ENCODE data around the gene CLASP1.

DNA sequence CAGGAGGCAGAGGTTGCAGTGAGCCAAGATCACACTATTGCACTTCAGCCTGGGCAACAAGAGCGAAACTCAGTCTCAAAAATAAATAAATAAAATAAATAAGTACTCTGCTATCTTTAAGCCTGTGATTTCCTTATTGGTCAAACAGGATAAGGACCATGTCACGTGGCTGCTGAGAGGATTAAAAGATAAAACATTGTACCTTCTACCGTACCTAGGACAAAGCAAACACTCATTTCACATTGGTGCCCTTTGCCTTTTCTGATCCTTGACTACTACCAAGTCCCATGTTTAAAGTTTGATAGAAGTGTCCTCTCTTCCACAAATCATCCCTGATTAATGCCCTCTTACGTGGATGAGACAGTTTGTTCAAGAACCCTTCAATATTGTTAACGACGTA, 244.0 kb downstream of the CLASP1 start:
- TF ChIP-seq POLR2AphosphoS5 (IDR thresholded peaks at IDR 0.05): no peak
- TF ChIP-seq, protein P1, sequence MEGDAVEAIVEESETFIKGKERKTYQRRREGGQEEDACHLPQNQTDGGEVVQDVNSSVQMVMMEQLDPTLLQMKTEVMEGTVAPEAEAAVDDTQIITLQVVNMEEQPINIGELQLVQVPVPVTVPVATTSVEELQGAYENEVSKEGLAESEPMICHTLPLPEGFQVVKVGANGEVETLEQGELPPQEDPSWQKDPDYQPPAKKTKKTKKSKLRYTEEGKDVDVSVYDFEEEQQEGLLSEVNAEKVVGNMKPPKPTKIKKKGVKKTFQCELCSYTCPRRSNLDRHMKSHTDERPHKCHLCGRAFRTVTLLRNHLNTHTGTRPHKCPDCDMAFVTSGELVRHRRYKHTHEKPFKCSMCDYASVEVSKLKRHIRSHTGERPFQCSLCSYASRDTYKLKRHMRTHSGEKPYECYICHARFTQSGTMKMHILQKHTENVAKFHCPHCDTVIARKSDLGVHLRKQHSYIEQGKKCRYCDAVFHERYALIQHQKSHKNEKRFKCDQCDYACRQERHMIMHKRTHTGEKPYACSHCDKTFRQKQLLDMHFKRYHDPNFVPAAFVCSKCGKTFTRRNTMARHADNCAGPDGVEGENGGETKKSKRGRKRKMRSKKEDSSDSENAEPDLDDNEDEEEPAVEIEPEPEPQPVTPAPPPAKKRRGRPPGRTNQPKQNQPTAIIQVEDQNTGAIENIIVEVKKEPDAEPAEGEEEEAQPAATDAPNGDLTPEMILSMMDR (IDR thresholded peaks at IDR 0.05): no peak

Measured in sigmoid colon (tissue), 4 donors.